HCT116 (cell line): ENCODE measurements around the gene COPS9. TPM values are rescaled to one million over a fixed set of nuclear protein-coding genes. Genes with fewer than 3 reads are reported as not detected.

Experiments used
- ATAC-seq: fragments of 200-7000 bp; cut with Tn5 transposase; 2 replicates; pipeline ENCODE4 v1.9.1; 2020; ENCODE audit warnings: mild to moderate bottlenecking, moderate library complexity
- BruUV-seq: library from RNA; stranded (reverse); fragments of 400-500 nt; replicated peaks from 2 replicates; lab custom pipeline; 2021; lab: Mats Ljungman, UMichigan
- CTCF ChIA-PET: fragments of 300-600 bp; sonication (Branson Sonifier 250); formaldehyde crosslinking; loops from one replicate; lab custom pipeline; 2021; ENCODE audit warnings: antibody characterized with exemption; lab: Charles Lee
- POLR2A ChIA-PET: fragments of 300-600, 350-600 bp; sonication (Branson Sonifier 250); formaldehyde crosslinking; loops from one replicate; lab custom pipeline; 2021; ENCODE audit warnings: antibody characterized with exemption; lab: Charles Lee
- RAD21 ChIA-PET, 2 experiments: fragments of 300-600 bp; sonication (Branson Sonifier 250); formaldehyde crosslinking; loops; one replicate each; lab custom pipeline; 2023; ENCODE audit warnings: low total read pairs in 2 of 2; ENCODE audit not compliant: uncharacterized antibody in 2 of 2, unreplicated experiment in 2 of 2, low non-redundant PET in 1 of 2; lab: Charles Lee
- DNase-seq: peaks from one replicate; pipeline ENCODE4 v3.0.0-alpha.2; 2010; ENCODE audit warnings: low read depth, low spot score
- H2AFZ ChIP-seq: fragments of 200-600 bp; shearing (Covaris generic), sonication (generic); 2 replicates; pipeline ENCODE4 v1.6.1; 2017; ENCODE audit warnings: low read depth, mixed run types, mixed read lengths, antibody characterized with exemption, low read length; ENCODE audit not compliant: poor library complexity, severe bottlenecking
- H3K27ac ChIP-seq: 2 replicates; pipeline ENCODE4 v1.5.1; 2012; ENCODE audit warnings: low read depth, low read length
- H3K27me3 ChIP-seq: fragments of 200-600 bp; sonication (generic); 2 replicates; pipeline ENCODE4 v1.6.1; 2016; ENCODE audit warnings: mixed run types, low read length, mixed read lengths; ENCODE audit not compliant: insufficient read depth
- H3K36me3 ChIP-seq, 2 experiments: fragments of 200-500 bp in 1 of 2; fragments of 200-600 bp in 1 of 2; sonication (Bioruptor generic) in 1 of 2; sonication (generic) in 1 of 2; 2 replicates each; pipeline versions ENCODE4 v1.5.1 to v1.6.1; 2014 to 2016; ENCODE audit warnings: low read length in 2 of 2, inconsistent platforms in 1 of 2, mixed read lengths in 1 of 2, mixed run types in 1 of 2; ENCODE audit not compliant: insufficient read depth in 2 of 2, control insufficient read depth in 1 of 2
- H3K4me1 ChIP-seq, 2 experiments: fragments of 200-600 bp in 1 of 2; sonication (generic) in 1 of 2; 2 replicates each; pipeline versions ENCODE4 v1.5.1 to v1.6.1; 2012 to 2017; ENCODE audit warnings: low read length in 2 of 2, inconsistent platforms in 1 of 2, mild to moderate bottlenecking in 1 of 2, mixed read lengths in 1 of 2, mixed run types in 1 of 2, moderate library complexity in 1 of 2; ENCODE audit not compliant: insufficient read depth in 2 of 2, control insufficient read depth in 1 of 2
- H3K4me2 ChIP-seq: fragments of 200-600 bp; sonication (generic); 2 replicates; pipeline ENCODE4 v1.6.1; 2017; ENCODE audit warnings: mixed run types, low read length, mixed read lengths
- H3K4me3 ChIP-seq, 2 experiments: fragments of 200-600 bp in 1 of 2; sonication (generic) in 1 of 2; replicated peaks in 1 of 2; 2 replicates each; pipeline ENCODE4 v1.5.1; 2011 to 2016; ENCODE audit warnings: low read length in 2 of 2, control low read depth in 1 of 2, low read depth in 1 of 2, mild to moderate bottlenecking in 1 of 2, mixed read lengths in 1 of 2, mixed run types in 1 of 2
- H3K79me2 ChIP-seq: fragments of 200-600 bp; sonication (generic); 2 replicates; pipeline ENCODE4 v1.6.1; 2017; ENCODE audit warnings: mild to moderate bottlenecking, mixed run types, low read length, moderate library complexity, mixed read lengths; ENCODE audit not compliant: insufficient read depth
- H3K9ac ChIP-seq: fragments of 200-600 bp; sonication (generic); 2 replicates; pipeline ENCODE4 v1.6.1; 2016; ENCODE audit warnings: low read length, mixed read lengths
- H3K9me2 ChIP-seq: fragments of 200-600 bp; sonication (generic), shearing (Covaris generic); 2 replicates; pipeline ENCODE4 v1.6.1; 2017; ENCODE audit warnings: mixed run types, mild to moderate bottlenecking, moderate library complexity; ENCODE audit not compliant: insufficient read depth
- H3K9me3 ChIP-seq, 2 experiments: fragments of 200-500 bp in 1 of 2; fragments of 200-600 bp in 1 of 2; sonication (Bioruptor generic) in 1 of 2; sonication (generic) in 1 of 2; 2 replicates each; pipeline ENCODE4 v1.6.1; 2014 to 2017; ENCODE audit warnings: low read length in 2 of 2, mixed read lengths in 2 of 2, inconsistent platforms in 1 of 2, low read depth in 1 of 2, mild to moderate bottlenecking in 1 of 2, mixed run types in 1 of 2, moderate library complexity in 1 of 2; ENCODE audit not compliant: control insufficient read depth in 1 of 2, insufficient read depth in 1 of 2
- H4K20me1 ChIP-seq: fragments of 200-600 bp; sonication (generic), shearing (Covaris generic); 2 replicates; pipeline ENCODE4 v1.6.1; 2017; ENCODE audit warnings: mixed run types, mild to moderate bottlenecking, moderate library complexity; ENCODE audit not compliant: insufficient read depth
- CBX3 ChIP-seq: IDR thresholded peaks from 2 replicates; pipeline ENCODE4 v1.6.1; 2012; ENCODE audit warnings: low read depth
- CTCF ChIP-seq, 3 experiments: fragments of 200-600 bp in 1 of 3; sonication (generic) in 1 of 3; IDR thresholded peaks in 2 of 3; conservative IDR thresholded peaks in 1 of 3; 2 replicates each; pipeline ENCODE4 v1.5.1; 2012 to 2017; ENCODE audit warnings: low read depth in 2 of 3, low read length in 2 of 3, antibody characterized with exemption in 1 of 3, borderline replicate concordance in 1 of 3, control low read depth in 1 of 3, mild to moderate bottlenecking in 1 of 3, mixed read lengths in 1 of 3, mixed run types in 1 of 3, moderate library complexity in 1 of 3; ENCODE audit not compliant: insufficient read depth in 1 of 3
- ELF1 ChIP-seq: IDR thresholded peaks from 2 replicates; pipeline ENCODE4 v1.6.1; 2012; ENCODE audit warnings: low read depth, borderline replicate concordance
- EZH2phosphoT487 ChIP-seq: fragments of 200-600 bp; IDR thresholded peaks from 2 replicates; pipeline ENCODE4 v1.6.1; 2018; ENCODE audit warnings: antibody characterized with exemption, borderline replicate concordance
- JUND ChIP-seq: IDR thresholded peaks from 2 replicates; pipeline ENCODE4 v1.6.1; 2012
- POLR2A ChIP-seq: IDR thresholded peaks from 2 replicates; pipeline ENCODE4 v1.7.0; 2011; ENCODE audit warnings: borderline replicate concordance; ENCODE audit not compliant: insufficient read depth, insufficient read length; ENCODE audit errors: extremely low read depth
- POLR2AphosphoS5 ChIP-seq: IDR thresholded peaks from 2 replicates; pipeline ENCODE4 v1.6.1; 2011; ENCODE audit warnings: mild to moderate bottlenecking, low read depth, low read length, moderate library complexity
- TCF7L2 ChIP-seq: IDR thresholded peaks from 2 replicates; pipeline ENCODE4 v1.7.0; 2011; ENCODE audit warnings: borderline replicate concordance, inconsistent platforms; ENCODE audit not compliant: insufficient read depth, insufficient read length; ENCODE audit errors: extremely low read depth
- ZNF274 ChIP-seq: fragments of 200-500 bp; sonication (Bioruptor generic); IDR thresholded peaks from 2 replicates; pipeline ENCODE4 v1.6.1; 2014; ENCODE audit warnings: mild to moderate bottlenecking, low read depth, low read length, inconsistent platforms
- intact Hi-C: fragments of 100-400 bp; cut with micrococcal nuclease; formaldehyde crosslinking; loops from 2 replicates; pipeline ENCODE4 v1.10.0; 2022
- total RNA-seq: library from RNA; stranded (reverse); gene quantifications from one replicate; pipeline ENCODE4 v1.2.1, GENCODE V29; 2021; ENCODE audit not compliant: unreplicated experiment

The COPS9 gene
- total RNA-seq, 1 experiment from 2014 or later = 111 TPM

DNA sequence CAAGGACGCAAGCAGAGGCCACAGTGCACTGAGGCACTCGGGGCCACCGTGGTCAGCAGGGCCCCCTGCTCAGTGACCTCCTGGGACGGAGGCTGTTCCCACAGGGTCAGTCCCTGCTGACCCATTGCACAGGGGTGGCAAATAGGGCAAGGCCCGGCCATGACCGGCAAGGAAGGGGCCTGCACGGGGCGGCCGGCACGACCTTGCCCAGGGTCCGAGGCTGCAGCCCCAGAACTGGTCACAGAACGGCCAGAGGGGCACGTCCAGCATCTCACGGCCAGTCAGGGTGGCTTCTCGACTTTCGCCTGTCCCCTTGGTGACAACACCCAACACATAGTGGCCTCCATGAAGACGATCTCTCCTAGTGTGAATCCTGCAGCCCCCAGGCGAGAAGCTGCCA, 31.9 kb upstream of the COPS9 start:
- ATAC-seq = no peak
- H3K4me1 ChIP-seq = no peaks in the 10 kb centered on the region

More for the DNA sequence above, 31.9 kb upstream of the COPS9 start:
- H3K27ac ChIP-seq = no peak overlapping the region
- H3K4me3 ChIP-seq = no peak overlapping the region
- DNase-seq = no peak
- H4K20me1 ChIP-seq = no peaks in the 10 kb centered on the region
- H3K79me2 ChIP-seq = no peaks in the 10 kb centered on the region
- no peaks in the 10 kb centered on the region for H3K9me2 ChIP-seq
- ChIA-PET CTCF (no interaction called here), POLR2A (no interaction called here), RAD21 (no interaction called here)
- no peak overlapping the region for H3K9ac ChIP-seq
- no peak overlapping the region for H2AFZ ChIP-seq
- BruUV-seq = no TSS peak
- intact Hi-C loops = no loop called here
- H3K27me3 ChIP-seq = no peaks in the 10 kb centered on the region; the same call in 1 of the 2 replicates
- H3K36me3 ChIP-seq = no peaks in the 10 kb centered on the region
- TF ChIP-seq CTCF (IDR thresholded peaks at IDR 0.05 in 2 of 3, conservative IDR thresholded peaks at IDR 0.05 in 1 of 3; ENCODE audit: borderline replicate concordance in 1 of 3, insufficient read depth in 1 of 3, low read depth in 2 of 3, low read length in 2 of 3) = no peak
- TF ChIP-seq TCF7L2 = no peak
- TF ChIP-seq ZNF274 = no peak
- TF ChIP-seq POLR2AphosphoS5 = no peak
- TF ChIP-seq CBX3 = no peak
- TF ChIP-seq POLR2A = no peak
- no peak for TF ChIP-seq ELF1
- TF ChIP-seq JUND = no peak
- no peak for TF ChIP-seq EZH2phosphoT487
- H3K4me2 ChIP-seq = no peak overlapping the region
- H3K9me3 ChIP-seq = no peaks in the 10 kb centered on the region
